Measurements from ENCODE around the gene GARIN5B.

GRCh38 chr19:55340784-55341147 lies 22.3 kb downstream of the GARIN5B start:
- TF ChIP-seq EZH2 (optimal IDR thresholded peaks at IDR 0.05; ENCODE audit: low read depth, low read length) (no peak), CTCF (IDR thresholded peaks at IDR 0.05; ENCODE audit: low read length) (peak; percentile 49), EZH2phosphoT487 (IDR thresholded peaks at IDR 0.05; ENCODE audit: low read length) (no peak)
